Lower lobe of right lung (tissue), 2 donors: ENCODE measurements around the gene GALNTL6. TPM values are rescaled to one million over a fixed set of nuclear protein-coding genes. Genes with fewer than 3 reads are reported as not detected.
A peak's percentile ranks its signal among the peaks of the same experiment; 100 is the strongest.

Source experiments
- ATAC-seq, 2 donors: fragments of 200-7000 bp; cut with Tn5 transposase; one replicate each; pipeline ENCODE4 v1.9.1; 2020 to 2022; ENCODE audit warnings: mild to moderate bottlenecking in 2 of 2, moderate library complexity in 2 of 2
- DNase-seq: peaks from one replicate; pipeline ENCODE4 v3.0.0-alpha.2; 2020
- H3K27ac ChIP-seq: fragments of 200-600 bp; one replicate; pipeline ENCODE4 v1.8.0; 2022
- H3K27me3 ChIP-seq: fragments of 200-600 bp; one replicate; pipeline ENCODE4 v1.8.0; 2022; ENCODE audit warnings: low read depth
- H3K36me3 ChIP-seq: fragments of 200-600 bp; one replicate; pipeline ENCODE4 v1.8.0; 2022; ENCODE audit warnings: mild to moderate bottlenecking
- H3K4me1 ChIP-seq: fragments of 200-600 bp; one replicate; pipeline ENCODE4 v1.8.0; 2022
- H3K4me3 ChIP-seq: fragments of 200-600 bp; one replicate; pipeline ENCODE4 v1.8.0; 2022; ENCODE audit warnings: mild to moderate bottlenecking
- H3K9me3 ChIP-seq: fragments of 200-600 bp; one replicate; pipeline ENCODE4 v1.8.0; 2022
- CTCF ChIP-seq: fragments of 200-600 bp; IDR thresholded peaks from one replicate; pipeline ENCODE4 v1.8.0; 2022; ENCODE audit warnings: antibody characterized with exemption, mild to moderate bottlenecking
- intact Hi-C: fragments of 100-400 bp; cut with DNase I; formaldehyde crosslinking; loops from one replicate; pipeline ENCODE4 v1.11.0; 2022
- total RNA-seq: library from RNA; stranded (reverse); fragmentation: NEBNext Ultra II Directional; extraction: Animal tissue kit (Norgen Biotek cat#: 25700); gene quantifications from one replicate; pipeline ENCODE4 v1.2.1, GENCODE V29; 2021
- donor health status: DM: no; HTN: yes; CAD: no; lungs with severe emphysema.

GALNTL6 gene
- total RNA-seq, 1 donor from 2014 or later: not detected

- Histone ChIP-seq H3K36me3 (no peaks in the 10 kb centered on the region), H3K4me1 (no peaks in the 10 kb centered on the region), H3K27me3 (no peaks in the 10 kb centered on the region), H3K27ac (no peak overlapping the region), H3K4me3 (no peak overlapping the region), H3K9me3 (no peaks in the 10 kb centered on the region)
- no peak for DNase-seq
- intact Hi-C loops: no loop called here
- TF ChIP-seq CTCF: no peak
- no peak for ATAC-seq
Measured at GRCh38 chr4:172772781-172773180, 959.6 kb downstream of the GALNTL6 start.

- no peak overlapping the region for H3K27ac ChIP-seq
- ATAC-seq (no peak), DNase-seq (no peak)
- no peaks in the 10 kb centered on the region for H3K9me3 ChIP-seq
- intact Hi-C loops: no loop called here
- H3K36me3 ChIP-seq: no peaks in the 10 kb centered on the region
- H3K27me3 ChIP-seq: no peaks in the 10 kb centered on the region
- no peak for TF ChIP-seq CTCF
- H3K4me1 ChIP-seq: no peaks in the 10 kb centered on the region
- H3K4me3 ChIP-seq: no peak overlapping the region
Measured at GRCh38 chr4:172776203-172776861, 963.1 kb downstream of the GALNTL6 start.

GRCh38 chr4:172777729-172778431, 964.7 kb downstream of the GALNTL6 start:
- DNase-seq (no peak), ATAC-seq (no peak)
- no peak for TF ChIP-seq CTCF
- Histone ChIP-seq H3K27me3 (no peaks in the 10 kb centered on the region), H3K4me1 (no peaks in the 10 kb centered on the region), H3K27ac (no peak overlapping the region), H3K9me3 (no peaks in the 10 kb centered on the region), H3K4me3 (no peak overlapping the region), H3K36me3 (no peaks in the 10 kb centered on the region)
- intact Hi-C loops: no loop called here

- ATAC-seq: peak in 1 of 2 donors; percentile 42
Measured at GRCh38 chr4:172778583-172778982, 965.4 kb downstream of the GALNTL6 start.

GRCh38 chr4:172780566-172781081, 967.4 kb downstream of the GALNTL6 start:
- Histone ChIP-seq H3K36me3 (no peaks in the 10 kb centered on the region), H3K4me3 (no peak overlapping the region), H3K4me1 (no peaks in the 10 kb centered on the region), H3K27me3 (no peaks in the 10 kb centered on the region), H3K9me3 (no peaks in the 10 kb centered on the region), H3K27ac (no peak overlapping the region)
- intact Hi-C loops: no loop called here
- ATAC-seq (no peak), DNase-seq (no peak)
- TF ChIP-seq CTCF: no peak

More at GRCh38 chr4:172778583-172778982, 965.4 kb downstream of the GALNTL6 start:
- intact Hi-C loops: no loop called here
- TF ChIP-seq CTCF: no peak
- Histone ChIP-seq H3K4me1 (no peaks in the 10 kb centered on the region), H3K9me3 (no peaks in the 10 kb centered on the region), H3K36me3 (no peaks in the 10 kb centered on the region), H3K4me3 (no peak overlapping the region), H3K27me3 (no peaks in the 10 kb centered on the region), H3K27ac (no peak overlapping the region)
- no peak for DNase-seq
